ENCODE data around the gene TACR1. TPM values are rescaled to one million over a fixed set of nuclear protein-coding genes. Genes with fewer than 3 reads are reported as not detected.

Gene TACR1
- total RNA-seq, 1 donor from 2014 or later: 1.0 TPM

DNA sequence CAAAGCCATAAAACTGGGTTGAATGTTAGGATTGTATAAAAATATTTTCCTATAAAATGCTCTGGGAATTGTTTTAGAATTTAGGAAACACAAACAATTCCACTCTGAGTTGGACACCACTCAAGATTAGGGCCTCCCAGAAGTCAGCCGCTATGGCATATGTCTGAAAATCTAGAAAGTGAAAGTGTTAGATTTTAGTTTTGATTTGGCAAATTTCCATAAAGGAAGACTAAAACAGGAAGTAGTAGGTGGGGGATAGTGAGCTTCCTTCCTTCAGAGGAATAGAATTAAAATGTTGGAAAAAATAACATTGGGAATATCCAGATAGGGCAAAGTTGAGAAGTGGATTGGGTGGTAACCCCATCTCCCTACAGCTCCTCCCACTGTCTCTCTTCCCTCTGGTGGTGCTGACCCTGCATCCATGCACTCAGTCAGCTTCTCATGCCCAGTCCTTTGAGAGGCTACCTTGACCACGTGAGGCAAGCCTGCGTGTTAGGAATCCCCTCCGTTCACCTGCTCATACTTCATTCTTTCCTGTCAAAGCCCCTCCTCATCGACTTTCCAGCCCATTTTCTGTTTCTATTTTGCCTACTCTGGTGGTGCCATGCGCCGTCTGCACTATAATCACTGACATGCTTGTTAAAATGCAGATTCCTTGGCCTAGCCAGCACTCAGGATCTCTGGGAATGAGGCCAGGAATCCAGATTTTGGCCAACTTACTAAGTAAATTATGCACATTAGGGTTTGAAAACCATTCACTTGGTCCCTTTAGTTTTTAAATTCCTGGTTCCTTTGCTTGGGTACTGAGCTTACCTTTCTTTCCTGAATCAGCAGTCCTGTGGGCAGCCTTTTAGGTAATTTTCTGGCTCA, 157.4 kb downstream of the TACR1 start:
- H3K27me3 Mint-ChIP-seq (ENCODE audit: unreplicated experiment): no peaks in the 10 kb centered on the region
- no peak overlapping the region for H3K27ac Mint-ChIP-seq (ENCODE audit: unreplicated experiment)
- TF ChIP-seq CTCF (IDR thresholded peaks at IDR 0.05; ENCODE audit: unreplicated experiment): no peak
- no peaks in the 10 kb centered on the region for H3K9me3 Mint-ChIP-seq (ENCODE audit: unreplicated experiment)
- DNase-seq (ENCODE audit: low spot score): no peak
- peaks cover 6% of the 10 kb centered on the region for H3K4me1 Mint-ChIP-seq (ENCODE audit: unreplicated experiment)
- H3K36me3 Mint-ChIP-seq (ENCODE audit: low read depth, unreplicated experiment): no peaks in the 10 kb centered on the region
- H3K4me3 Mint-ChIP-seq (ENCODE audit: unreplicated experiment): no peak overlapping the region

DNA sequence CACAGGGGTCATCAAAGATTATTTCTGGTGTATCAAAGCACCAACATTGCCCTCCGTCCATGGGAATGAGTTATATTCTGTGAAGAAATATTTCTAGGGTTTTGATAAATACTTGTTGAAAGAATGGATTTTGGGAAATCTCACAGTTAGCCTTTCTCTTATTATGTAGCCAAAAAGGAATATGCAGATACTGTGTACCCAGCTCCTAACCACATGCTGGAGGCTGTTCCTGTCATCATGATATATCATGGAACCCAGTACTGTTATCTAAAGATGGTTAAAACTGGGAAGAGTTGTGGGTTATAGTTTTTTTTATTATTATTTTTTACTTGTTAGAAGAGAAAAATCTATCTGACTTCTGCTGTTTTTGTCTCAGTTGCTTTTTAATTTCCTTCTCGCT, 158.1 kb downstream of the TACR1 start:
- Mint-ChIP-seq H3K9me3 (ENCODE audit: unreplicated experiment) (no peaks in the 10 kb centered on the region), H3K27ac (ENCODE audit: unreplicated experiment) (no peak overlapping the region), H3K4me3 (ENCODE audit: unreplicated experiment) (no peak overlapping the region), H3K27me3 (ENCODE audit: unreplicated experiment) (no peaks in the 10 kb centered on the region), H3K36me3 (ENCODE audit: low read depth, unreplicated experiment) (no peaks in the 10 kb centered on the region), H3K4me1 (ENCODE audit: unreplicated experiment) (peaks cover 6% of the 10 kb centered on the region)
- no peak for DNase-seq (ENCODE audit: low spot score)
- no peak for TF ChIP-seq CTCF (IDR thresholded peaks at IDR 0.05; ENCODE audit: unreplicated experiment)

DNA sequence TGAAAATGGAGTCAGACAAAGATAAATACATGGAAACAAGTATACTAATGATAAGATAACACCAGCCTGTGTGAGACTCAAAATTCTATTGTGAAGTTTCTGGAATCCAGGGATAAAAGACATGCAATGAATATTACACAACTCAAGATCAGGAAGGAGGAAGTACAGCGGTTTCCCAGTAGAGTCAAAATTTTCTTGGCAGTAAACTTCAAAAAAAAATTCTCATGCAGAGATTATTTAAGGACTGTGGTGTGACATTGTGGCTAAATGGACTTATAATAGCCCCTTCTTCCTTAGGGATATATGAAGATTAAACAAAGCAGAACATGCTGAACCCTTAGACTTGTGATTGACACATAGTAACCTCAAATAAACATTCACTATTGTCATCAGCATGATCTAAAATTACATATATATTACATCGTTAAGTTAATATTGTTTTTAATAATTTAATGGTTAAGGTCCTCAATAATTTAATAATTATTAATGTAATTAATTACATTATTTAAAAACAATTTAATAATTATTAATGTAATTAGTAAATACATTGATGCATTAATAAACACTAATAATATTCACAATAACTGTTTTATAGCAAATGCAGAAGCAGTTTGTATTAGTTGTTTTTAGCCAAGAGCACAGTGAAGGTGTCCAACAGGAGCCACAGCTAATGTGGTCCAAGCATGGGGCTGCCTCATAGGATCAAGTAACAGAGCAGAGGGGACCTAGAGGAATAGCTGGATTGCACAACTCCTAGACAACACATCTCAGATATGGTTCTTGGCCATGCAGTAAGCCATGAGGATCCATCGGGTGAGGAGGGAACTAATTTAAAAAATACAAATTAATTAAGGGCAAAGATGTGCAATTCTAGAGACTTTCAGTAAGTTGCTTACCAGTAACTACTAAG, 163.6 kb downstream of the TACR1 start:
- TF ChIP-seq CTCF (IDR thresholded peaks at IDR 0.05; ENCODE audit: unreplicated experiment): no peak
- H3K4me3 Mint-ChIP-seq (ENCODE audit: unreplicated experiment): no peak overlapping the region
- no peaks in the 10 kb centered on the region for H3K9me3 Mint-ChIP-seq (ENCODE audit: unreplicated experiment)
- H3K4me1 Mint-ChIP-seq (ENCODE audit: unreplicated experiment): peaks cover 6% of the 10 kb centered on the region
- no peak overlapping the region for H3K27ac Mint-ChIP-seq (ENCODE audit: unreplicated experiment)
- H3K27me3 Mint-ChIP-seq (ENCODE audit: unreplicated experiment): peaks cover 3% of the 10 kb centered on the region
- no peak for DNase-seq (ENCODE audit: low spot score)
- no peaks in the 10 kb centered on the region for H3K36me3 Mint-ChIP-seq (ENCODE audit: low read depth, unreplicated experiment)

- H3K4me3 Mint-ChIP-seq (ENCODE audit: unreplicated experiment): no peak overlapping the region
- H3K27ac Mint-ChIP-seq (ENCODE audit: unreplicated experiment): no peak overlapping the region
- peaks cover 3% of the 10 kb centered on the region for H3K27me3 Mint-ChIP-seq (ENCODE audit: unreplicated experiment)
- H3K9me3 Mint-ChIP-seq (ENCODE audit: unreplicated experiment): no peaks in the 10 kb centered on the region
- TF ChIP-seq CTCF (IDR thresholded peaks at IDR 0.05; ENCODE audit: unreplicated experiment): no peak
- H3K4me1 Mint-ChIP-seq (ENCODE audit: unreplicated experiment): peaks cover 6% of the 10 kb centered on the region
- H3K36me3 Mint-ChIP-seq (ENCODE audit: low read depth, unreplicated experiment): no peaks in the 10 kb centered on the region
- DNase-seq (ENCODE audit: low spot score): no peak
These were observed 165.8 kb downstream of the TACR1 start for GRCh38 chr2:75033516-75033915.
